Hepatocyte (in vitro differentiated cells): ENCODE measurements around the gene TMEM86B. TPM values are rescaled to one million over a fixed set of nuclear protein-coding genes. Genes with fewer than 3 reads are reported as not detected.

ENCODE experiments used
- DNase-seq: peaks from one replicate; pipeline ENCODE4 v3.0.0-alpha.2; 2016; ENCODE audit warnings: low spot score
- H2AFZ ChIP-seq: fragments of 200-600 bp; sonication (generic); 2 replicates; pipeline ENCODE4 v1.6.0; 2016; ENCODE audit warnings: antibody characterized with exemption, mild to moderate bottlenecking
- H3K27ac ChIP-seq: fragments of 200-600 bp; sonication (generic); 2 replicates; pipeline ENCODE4 v1.5.1; 2016; ENCODE audit warnings: mild to moderate bottlenecking
- H3K27me3 ChIP-seq: fragments of 200-600 bp; sonication (generic); 2 replicates; pipeline ENCODE4 v1.6.1; 2016
- H3K36me3 ChIP-seq: fragments of 200-600 bp; sonication (generic); replicated peaks from 2 replicates; pipeline ENCODE4 v1.5.1; 2016; ENCODE audit warnings: low read depth; ENCODE audit not compliant: insufficient read depth
- H3K4me1 ChIP-seq: fragments of 200-600 bp; sonication (generic); 2 replicates; pipeline ENCODE4 v1.5.1; 2016; ENCODE audit warnings: mild to moderate bottlenecking, moderate library complexity; ENCODE audit not compliant: insufficient read depth
- H3K4me2 ChIP-seq: fragments of 200-600 bp; sonication (generic); 2 replicates; pipeline ENCODE4 v1.6.0; 2016
- H3K4me3 ChIP-seq: fragments of 200-600 bp; sonication (generic); 2 replicates; pipeline ENCODE4 v1.5.1; 2016; ENCODE audit warnings: mild to moderate bottlenecking
- H3K79me2 ChIP-seq: fragments of 200-600 bp; sonication (generic); 2 replicates; pipeline ENCODE4 v1.6.0; 2017; ENCODE audit warnings: mild to moderate bottlenecking
- H3K9me2 ChIP-seq: fragments of 200-600 bp; sonication (generic); replicated peaks from 2 replicates; pipeline ENCODE4 v1.6.0; 2017; ENCODE audit warnings: mild to moderate bottlenecking; ENCODE audit not compliant: insufficient read depth
- H3K9me3 ChIP-seq: fragments of 200-600 bp; sonication (generic); 2 replicates; pipeline ENCODE4 v1.5.1; 2016; ENCODE audit warnings: low read depth, mild to moderate bottlenecking
- H4K20me1 ChIP-seq: fragments of 200-600 bp; sonication (generic); 2 replicates; pipeline ENCODE4 v1.6.0; 2016; ENCODE audit warnings: mild to moderate bottlenecking; ENCODE audit not compliant: insufficient read depth, poor library complexity, severe bottlenecking
- EZH2 ChIP-seq: fragments of 200-600 bp; sonication (generic); IDR thresholded peaks from 2 replicates; pipeline ENCODE4 v1.6.1; 2016; ENCODE audit warnings: antibody characterized with exemption, mild to moderate bottlenecking, borderline replicate concordance
- EZH2phosphoT487 ChIP-seq: fragments of 200-600 bp; sonication (generic); IDR thresholded peaks from one replicate; pipeline ENCODE4 v1.6.1; 2018; ENCODE audit warnings: antibody characterized with exemption, mild to moderate bottlenecking, low read depth, moderate library complexity; ENCODE audit not compliant: unreplicated experiment, severe bottlenecking
- WGBS: methylation state at CpG from one replicate; pipeline ENCODE4 v1.1.6; 2016; ENCODE audit warnings: low lambda C conversion rate; ENCODE audit errors: missing lambda C conversion rate; 5-methylcytosine and 5-hydroxymethylcytosine counted together
- polyA plus RNA-seq: library from polyadenylated mRNA; unstranded; fragments of >200 nt; fragmentation: Nextera tagmentation; extraction: Ambion mirVana; gene quantifications from 2 replicates; pipeline ENCODE4 v1.2.1, GENCODE V29; 2016
- total RNA-seq: library from RNA; depleted of rRNA; stranded (reverse); fragments of >200 nt; gene quantifications from 2 replicates; pipeline ENCODE4 v1.2.3, GENCODE V29; 2014
- TF ChIP-seq, protein P1 (sequence below): fragments of 200-600 bp; sonication (generic); IDR thresholded peaks from 2 replicates; pipeline ENCODE4 v1.5.1; 2016; ENCODE audit warnings: antibody characterized with exemption, mild to moderate bottlenecking; ENCODE audit not compliant: poor library complexity

The TMEM86B gene
- total and polyA plus RNA-seq, 2 experiments from 2014 or later, result 21.1 to 62.3 TPM

DNA sequence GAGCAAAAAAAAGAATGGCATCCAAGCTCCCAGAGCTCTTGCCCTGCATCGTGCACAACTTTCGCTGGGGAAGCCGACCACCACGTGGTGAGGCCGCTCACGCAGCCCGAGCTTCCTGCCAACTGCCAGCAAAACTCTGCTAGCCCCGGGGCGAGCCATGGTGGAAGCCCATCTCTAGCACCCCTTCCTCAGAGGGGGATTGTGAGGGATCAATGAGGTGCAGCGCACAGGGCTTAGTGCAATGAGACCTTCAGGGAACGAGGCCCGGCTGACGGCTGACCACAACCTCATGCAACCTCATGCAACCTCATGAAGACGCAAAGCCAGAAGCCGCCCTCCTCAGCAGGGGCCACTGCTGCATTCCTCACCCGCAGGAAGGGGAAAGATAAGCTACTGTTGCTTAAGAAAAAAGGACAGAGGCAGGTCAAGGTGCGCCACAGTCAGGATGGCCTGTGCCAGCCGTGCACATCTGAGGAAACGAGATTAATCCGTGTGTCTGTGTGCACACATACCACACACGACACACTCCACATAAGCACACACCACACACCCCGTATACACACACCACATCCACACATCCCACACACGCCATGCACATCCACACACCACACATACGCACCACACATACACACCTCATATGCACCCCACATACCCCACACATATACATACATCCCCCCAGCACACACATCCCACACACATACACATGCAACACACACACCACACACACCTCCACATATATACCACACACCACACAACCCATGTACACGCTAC lies 41.8 kb upstream of the TMEM86B start:
- TF ChIP-seq EZH2phosphoT487, result no peak
- no peak for TF ChIP-seq EZH2
- TF ChIP-seq, protein P1, sequence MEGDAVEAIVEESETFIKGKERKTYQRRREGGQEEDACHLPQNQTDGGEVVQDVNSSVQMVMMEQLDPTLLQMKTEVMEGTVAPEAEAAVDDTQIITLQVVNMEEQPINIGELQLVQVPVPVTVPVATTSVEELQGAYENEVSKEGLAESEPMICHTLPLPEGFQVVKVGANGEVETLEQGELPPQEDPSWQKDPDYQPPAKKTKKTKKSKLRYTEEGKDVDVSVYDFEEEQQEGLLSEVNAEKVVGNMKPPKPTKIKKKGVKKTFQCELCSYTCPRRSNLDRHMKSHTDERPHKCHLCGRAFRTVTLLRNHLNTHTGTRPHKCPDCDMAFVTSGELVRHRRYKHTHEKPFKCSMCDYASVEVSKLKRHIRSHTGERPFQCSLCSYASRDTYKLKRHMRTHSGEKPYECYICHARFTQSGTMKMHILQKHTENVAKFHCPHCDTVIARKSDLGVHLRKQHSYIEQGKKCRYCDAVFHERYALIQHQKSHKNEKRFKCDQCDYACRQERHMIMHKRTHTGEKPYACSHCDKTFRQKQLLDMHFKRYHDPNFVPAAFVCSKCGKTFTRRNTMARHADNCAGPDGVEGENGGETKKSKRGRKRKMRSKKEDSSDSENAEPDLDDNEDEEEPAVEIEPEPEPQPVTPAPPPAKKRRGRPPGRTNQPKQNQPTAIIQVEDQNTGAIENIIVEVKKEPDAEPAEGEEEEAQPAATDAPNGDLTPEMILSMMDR, result no peak
- no peaks in the 10 kb centered on the region for H3K27me3 ChIP-seq
- H3K79me2 ChIP-seq, result no peaks in the 10 kb centered on the region
- DNase-seq, result no peak
- no peak overlapping the region for H3K27ac ChIP-seq
- no peak overlapping the region for H3K4me3 ChIP-seq
- no peaks in the 10 kb centered on the region for H4K20me1 ChIP-seq
- H3K9me3 ChIP-seq, result no peaks in the 10 kb centered on the region
- H3K4me2 ChIP-seq, result no peak overlapping the region
- H3K9me2 ChIP-seq, result no peaks in the 10 kb centered on the region
- H3K36me3 ChIP-seq, result no peaks in the 10 kb centered on the region
- H2AFZ ChIP-seq, result no peak overlapping the region
- 94% methylated on average over 23 of the region's 25 CpGs for WGBS
- no peaks in the 10 kb centered on the region for H3K4me1 ChIP-seq

DNA sequence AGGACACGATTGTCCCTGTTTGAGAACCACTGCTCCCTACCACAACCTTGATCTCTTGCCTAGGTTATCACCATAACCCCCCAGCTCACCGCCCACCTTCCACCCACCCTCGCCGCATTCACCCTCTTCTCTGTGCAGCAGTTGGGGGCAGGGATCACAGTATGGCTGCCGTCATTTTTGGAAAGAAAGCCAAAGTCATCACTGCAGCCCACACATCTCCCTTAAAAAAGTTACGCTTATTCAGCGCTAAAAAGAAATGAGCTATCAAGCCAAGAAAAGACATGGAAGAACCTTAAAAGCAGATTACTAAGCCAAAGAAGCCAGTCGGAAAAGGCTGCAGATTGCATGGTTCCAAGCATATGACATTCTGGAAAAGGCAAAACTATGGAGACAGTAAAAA lies 40.7 kb upstream of the TMEM86B start:
- no peak overlapping the region for H3K27ac ChIP-seq
- no peak overlapping the region for H2AFZ ChIP-seq
- no peaks in the 10 kb centered on the region for H3K79me2 ChIP-seq
- no peak for DNase-seq
- H3K4me3 ChIP-seq, result no peak overlapping the region
- TF ChIP-seq, protein P1, result no peak
- TF ChIP-seq EZH2 (no peak), EZH2phosphoT487 (no peak)
- H3K9me2 ChIP-seq, result no peaks in the 10 kb centered on the region
- H4K20me1 ChIP-seq, result no peaks in the 10 kb centered on the region
- H3K36me3 ChIP-seq, result no peaks in the 10 kb centered on the region
- no peaks in the 10 kb centered on the region for H3K27me3 ChIP-seq
- no peak overlapping the region for H3K4me2 ChIP-seq
- no peaks in the 10 kb centered on the region for H3K9me3 ChIP-seq
- 98% methylated on average over 8 of the region's 8 CpGs for WGBS
- no peaks in the 10 kb centered on the region for H3K4me1 ChIP-seq

DNA sequence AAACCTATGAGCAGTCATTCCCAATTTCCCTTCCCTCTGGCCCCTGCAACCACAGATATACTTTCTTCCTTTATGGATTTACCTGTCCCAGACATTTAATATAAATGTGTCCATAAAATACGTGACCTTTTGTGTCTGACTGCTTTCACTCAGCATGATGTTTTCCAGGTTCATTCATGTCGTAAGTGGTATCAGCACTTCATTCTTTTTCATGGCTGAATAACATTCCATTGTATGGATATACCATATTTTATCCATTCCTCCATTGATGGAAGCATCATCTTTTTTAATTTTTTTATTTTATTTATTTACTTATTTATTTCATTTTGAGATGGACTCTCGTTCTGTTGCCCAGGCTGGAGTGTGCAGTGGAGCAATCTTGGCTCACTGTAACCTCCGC lies 38.3 kb upstream of the TMEM86B start:
- TF ChIP-seq, protein P1, result no peak
- TF ChIP-seq EZH2phosphoT487, result no peak
- no peak for TF ChIP-seq EZH2
- no peaks in the 10 kb centered on the region for H3K9me2 ChIP-seq
- no peaks in the 10 kb centered on the region for H3K4me1 ChIP-seq
- no peak overlapping the region for H3K4me2 ChIP-seq
- no peaks in the 10 kb centered on the region for H4K20me1 ChIP-seq
- no peaks in the 10 kb centered on the region for H3K27me3 ChIP-seq
- no peak overlapping the region for H3K27ac ChIP-seq
- no peak overlapping the region for H3K4me3 ChIP-seq
- no peaks in the 10 kb centered on the region for H3K36me3 ChIP-seq
- no peak for DNase-seq
- H3K79me2 ChIP-seq, result no peaks in the 10 kb centered on the region
- H2AFZ ChIP-seq, result no peak overlapping the region
- WGBS, result 98% methylated on average over 4 of the region's 4 CpGs
- H3K9me3 ChIP-seq, result no peaks in the 10 kb centered on the region

DNA sequence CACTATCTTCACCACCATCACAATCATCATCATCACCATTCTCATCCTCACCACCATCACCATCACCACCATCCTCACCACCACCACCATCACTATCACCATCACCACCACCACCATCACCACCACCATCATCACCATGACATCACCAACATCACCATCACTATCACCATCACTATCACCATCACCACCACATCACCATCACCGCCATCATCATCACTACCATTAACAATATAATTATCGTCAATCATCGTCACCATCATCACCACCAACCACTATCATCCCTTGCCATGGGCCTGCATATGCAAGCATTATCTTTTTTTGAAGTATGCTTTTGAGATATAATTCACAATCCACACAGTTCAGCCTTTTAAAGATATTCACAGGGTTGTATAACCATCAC lies 37.8 kb upstream of the TMEM86B start:
- Histone ChIP-seq H4K20me1 (no peaks in the 10 kb centered on the region), H3K4me1 (no peaks in the 10 kb centered on the region), H3K9me3 (no peaks in the 10 kb centered on the region), H3K4me3 (no peak overlapping the region), H2AFZ (no peak overlapping the region), H3K27ac (no peak overlapping the region), H3K27me3 (no peaks in the 10 kb centered on the region), H3K79me2 (no peaks in the 10 kb centered on the region), H3K4me2 (no peak overlapping the region), H3K9me2 (no peaks in the 10 kb centered on the region), H3K36me3 (no peaks in the 10 kb centered on the region)
- TF ChIP-seq EZH2phosphoT487 (no peak), EZH2 (no peak)
- TF ChIP-seq, protein P1, result no peak
- 97% methylated on average over 3 of the region's 3 CpGs for whole genome bisulfite sequencing
- no peak for DNase-seq
